Right lobe of liver (tissue), 6 donors: ENCODE data around the gene PPP5C. TPM values are rescaled to one million over a fixed set of nuclear protein-coding genes. Genes with fewer than 3 reads are reported as not detected.

Source experiments
- ATAC-seq, 4 donors: fragments of 200-7000 bp; cut with Tn5 transposase; one replicate each; pipeline ENCODE4 v1.9.1; 2020; ENCODE audit warnings: mild to moderate bottlenecking in 4 of 4, moderate library complexity in 4 of 4
- DNase-seq, 3 donors: peaks; one replicate each; pipeline ENCODE4 v3.0.0-alpha.2; 2020
- H3K27ac ChIP-seq, 3 donors: fragments of 200-600 bp; one replicate each; pipeline ENCODE4 v1.8.0; 2022
- H3K27me3 ChIP-seq, 2 donors: fragments of 200-600 bp; one replicate each; pipeline ENCODE4 v1.8.0; 2022
- H3K36me3 ChIP-seq, 4 donors: fragments of 200-600 bp; sonication (generic) in 1 of 4; one replicate each; pipeline versions ENCODE4 v1.5.1 to v1.8.0; 2017 to 2022; ENCODE audit warnings: control low read depth in 1 of 4
- H3K4me1 ChIP-seq, 4 donors: fragments of 200-600 bp; sonication (generic) in 1 of 4; one replicate each; pipeline versions ENCODE4 v1.5.1 to v1.8.0; 2017 to 2022; ENCODE audit warnings: control low read depth in 1 of 4
- H3K4me3 ChIP-seq, 3 donors: fragments of 200-600 bp; one replicate each; pipeline ENCODE4 v1.8.0; 2022
- H3K9me3 ChIP-seq, 4 donors: fragments of 200-600 bp; sonication (generic) in 1 of 4; one replicate each; pipeline versions ENCODE4 v1.5.1 to v1.8.0; 2017 to 2022; ENCODE audit warnings: control low read depth in 1 of 4
- POLR2A ChIP-seq: fragments of 450-650 bp; IDR thresholded peaks from one replicate; pipeline ENCODE4 v1.6.1; 2017; ENCODE audit warnings: antibody characterized with exemption, mild to moderate bottlenecking
- WGBS: methylation state at CpG from one replicate; pipeline ENCODE4 v1.1.6; 2018; ENCODE audit warnings: low coverage, low lambda C conversion rate; ENCODE audit not compliant: insufficient coverage; ENCODE audit errors: missing lambda C conversion rate; 5-methylcytosine and 5-hydroxymethylcytosine counted together
- intact Hi-C, 2 donors: fragments of 100-400 bp; cut with DNase I; formaldehyde crosslinking; loops; one replicate each; pipeline versions ENCODE4 v1.11.2 to v1.14.1; 2022
- total RNA-seq, 6 experiments: library from RNA; depleted of rRNA in 2 of 6; stranded (reverse); fragments of >200 nt in 2 of 6; fragmentation: NEBNext Ultra II Directional in 3 of 6; extraction: Animal tissue kit (Norgen Biotek cat#: 25700) in 3 of 6; gene quantifications; one replicate each; pipeline versions ENCODE4 v1.1.0 to v1.2.4, GENCODE V29; 2016 to 2023
- TF ChIP-seq, protein P1 (sequence below), 4 donors: fragments of 200-600 bp in 3 of 4; fragments of 450-650 bp in 1 of 4; IDR thresholded peaks; one replicate each; pipeline versions ENCODE4 v1.5.1 to v1.8.0; 2016 to 2022; ENCODE audit warnings: antibody characterized with exemption in 4 of 4, mild to moderate bottlenecking in 2 of 4
- donor health status: DM: no; HTN: yes; CAD: no.
- donor health status: DM: no; HTN: no; CAD: no.
- donor health status: DM: no; HTN: no; CAD: no.
- donor health status: DM: no; HTN: yes; CAD: no.
- donor health status: DM: no; HTN: yes; CAD: no.

The PPP5C gene
- total RNA-seq, 6 experiments from 2014 or later = 23.9 to 47.8 (median 36.0) TPM

DNA sequence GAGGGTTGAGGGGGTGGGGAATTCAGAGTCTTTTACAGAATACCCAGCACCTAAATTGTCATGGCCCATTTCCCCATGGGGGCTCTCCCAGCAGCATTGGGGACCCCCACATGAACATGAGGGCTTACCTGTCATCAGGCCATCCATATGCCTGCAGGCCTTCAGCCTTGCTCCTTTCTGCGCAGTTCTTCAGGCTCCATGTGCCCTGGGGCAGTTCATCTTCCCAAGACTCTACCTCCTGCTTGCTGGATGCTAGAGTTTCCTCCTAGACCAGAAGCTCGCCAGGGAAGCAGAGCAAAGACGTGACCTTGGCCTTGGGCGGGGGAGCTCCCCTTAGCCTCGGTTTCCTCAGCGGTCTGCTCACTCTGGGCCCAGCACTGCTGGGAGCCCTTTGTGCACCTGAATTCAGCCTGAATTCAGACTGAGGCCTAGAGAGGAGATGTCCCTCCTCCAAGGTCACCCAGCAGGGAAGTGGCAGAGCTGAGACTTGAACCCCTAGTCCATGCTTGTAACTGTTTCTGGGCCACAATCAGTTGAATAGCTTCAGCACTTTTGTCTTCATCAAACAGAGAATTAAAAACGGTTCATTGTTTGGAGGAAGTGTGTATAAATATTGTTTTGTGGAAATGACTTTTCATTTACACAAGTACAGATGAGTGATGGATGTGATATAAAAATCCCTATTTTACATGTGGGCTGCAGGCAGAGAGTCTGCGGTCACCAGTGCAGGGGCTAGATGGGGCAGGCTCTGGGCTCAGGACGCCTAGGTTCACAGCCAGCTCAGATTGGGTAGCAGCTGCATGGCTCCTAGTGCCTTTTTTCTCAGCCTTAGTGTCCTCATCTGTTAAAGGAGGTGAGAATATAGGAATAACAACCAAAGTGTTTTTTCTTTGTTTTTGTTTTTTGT is 9.5 kb downstream of the PPP5C start:
- Histone ChIP-seq H3K4me3 (no peak overlapping the region), H3K4me1 (peaks cover 0 to 48% (median 15%) of the 10 kb centered on the region in 4 donors), H3K9me3 (no peaks in the 10 kb centered on the region), H3K36me3 (peaks cover 0 to 12% (median 0%) of the 10 kb centered on the region in 4 donors), H3K27me3 (no peaks in the 10 kb centered on the region), H3K27ac (peak overlapping the region; percentile 47 to 82 (median 80))
- intact Hi-C loops = no loop called here
- no peak for TF ChIP-seq POLR2A
- TF ChIP-seq, protein P1, sequence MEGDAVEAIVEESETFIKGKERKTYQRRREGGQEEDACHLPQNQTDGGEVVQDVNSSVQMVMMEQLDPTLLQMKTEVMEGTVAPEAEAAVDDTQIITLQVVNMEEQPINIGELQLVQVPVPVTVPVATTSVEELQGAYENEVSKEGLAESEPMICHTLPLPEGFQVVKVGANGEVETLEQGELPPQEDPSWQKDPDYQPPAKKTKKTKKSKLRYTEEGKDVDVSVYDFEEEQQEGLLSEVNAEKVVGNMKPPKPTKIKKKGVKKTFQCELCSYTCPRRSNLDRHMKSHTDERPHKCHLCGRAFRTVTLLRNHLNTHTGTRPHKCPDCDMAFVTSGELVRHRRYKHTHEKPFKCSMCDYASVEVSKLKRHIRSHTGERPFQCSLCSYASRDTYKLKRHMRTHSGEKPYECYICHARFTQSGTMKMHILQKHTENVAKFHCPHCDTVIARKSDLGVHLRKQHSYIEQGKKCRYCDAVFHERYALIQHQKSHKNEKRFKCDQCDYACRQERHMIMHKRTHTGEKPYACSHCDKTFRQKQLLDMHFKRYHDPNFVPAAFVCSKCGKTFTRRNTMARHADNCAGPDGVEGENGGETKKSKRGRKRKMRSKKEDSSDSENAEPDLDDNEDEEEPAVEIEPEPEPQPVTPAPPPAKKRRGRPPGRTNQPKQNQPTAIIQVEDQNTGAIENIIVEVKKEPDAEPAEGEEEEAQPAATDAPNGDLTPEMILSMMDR (IDR thresholded peaks at IDR 0.05) = no peak
- DNase-seq (peak in 1 of 3 donors; percentile 19), ATAC-seq (no peak)
- 83% methylated on average over 5 of the region's 9 CpGs for WGBS

DNA sequence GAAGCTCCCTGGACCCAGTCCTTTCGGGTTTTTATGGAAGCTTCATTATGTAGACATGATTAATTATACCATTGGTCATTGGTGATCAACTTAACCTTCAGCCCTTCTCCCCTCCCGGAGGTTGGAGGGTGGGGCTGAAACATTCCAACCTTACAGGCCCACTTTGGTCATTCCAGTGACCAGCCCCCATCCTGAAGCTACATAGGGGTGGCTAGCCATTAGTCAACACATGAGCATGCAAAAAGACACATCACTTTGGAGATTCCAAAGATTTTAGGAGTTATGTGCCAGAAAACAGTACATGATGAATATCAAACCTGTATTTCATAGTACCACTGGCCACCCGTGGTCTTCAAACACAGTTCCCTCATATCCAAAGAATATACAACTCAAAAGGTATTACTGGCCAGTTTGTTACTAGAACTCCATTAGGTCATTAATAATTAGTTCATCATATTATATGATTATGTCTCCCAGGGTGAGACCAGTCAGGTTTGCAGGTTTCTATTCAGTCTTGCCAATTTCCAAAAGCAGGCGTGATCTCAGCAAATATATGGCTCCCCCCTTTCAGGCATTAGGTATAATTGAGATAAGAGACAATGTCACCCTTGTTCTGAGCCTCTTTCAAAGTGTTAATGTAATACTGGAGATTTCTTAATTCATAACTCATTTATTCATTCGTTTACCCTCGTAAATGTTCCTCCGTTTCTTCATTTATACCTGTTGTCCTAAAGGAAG is 11.1 kb downstream of the PPP5C start:
- no peak for DNase-seq
- no peak for ATAC-seq
- intact Hi-C loops = no loop called here
- Histone ChIP-seq H3K27me3 (no peaks in the 10 kb centered on the region), H3K9me3 (no peaks in the 10 kb centered on the region), H3K4me3 (no peak overlapping the region), H3K36me3 (peaks cover 0 to 12% (median 0%) of the 10 kb centered on the region in 4 donors), H3K27ac (peak overlapping the region in 1 of 3 donors; percentile 3), H3K4me1 (peaks cover 0 to 40% (median 15%) of the 10 kb centered on the region in 4 donors)
- 86% methylated on average over 6 of the region's 7 CpGs for WGBS
- TF ChIP-seq POLR2A = no peak
- TF ChIP-seq, protein P1 (IDR thresholded peaks at IDR 0.05) = no peak

DNA sequence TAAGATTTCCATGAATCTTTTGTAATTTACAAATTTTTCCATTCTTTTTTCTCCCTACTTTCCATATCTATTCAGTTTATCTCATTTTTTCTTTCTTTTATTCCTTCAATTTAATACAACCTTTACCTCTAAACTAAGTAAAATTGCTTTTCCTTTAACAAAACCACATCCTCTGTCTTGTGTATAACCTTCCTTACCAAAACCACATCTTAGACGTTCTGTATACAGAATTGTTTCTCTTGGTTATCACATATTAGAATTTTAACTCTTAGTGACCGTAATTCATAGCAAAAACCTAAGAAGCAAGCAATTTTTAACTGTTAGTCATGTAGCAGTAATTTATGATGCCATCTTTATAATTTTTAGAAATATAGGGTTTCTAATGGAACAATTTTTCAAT is 15.0 kb downstream of the PPP5C start:
- H3K9me3 ChIP-seq = no peaks in the 10 kb centered on the region
- intact Hi-C loops = no loop called here
- no peak for DNase-seq
- no peak overlapping the region for H3K4me3 ChIP-seq
- H3K27me3 ChIP-seq = no peaks in the 10 kb centered on the region
- H3K36me3 ChIP-seq = peaks cover 0 to 5% (median 0%) of the 10 kb centered on the region in 4 donors
- ATAC-seq = no peak
- peaks cover 0 to 26% (median 12%) of the 10 kb centered on the region in 4 donors for H3K4me1 ChIP-seq
- no peak overlapping the region for H3K27ac ChIP-seq
- TF ChIP-seq, protein P1 (IDR thresholded peaks at IDR 0.05) = no peak
- TF ChIP-seq POLR2A = no peak
- WGBS = 58% methylated on average over 2 of the region's 2 CpGs

DNA sequence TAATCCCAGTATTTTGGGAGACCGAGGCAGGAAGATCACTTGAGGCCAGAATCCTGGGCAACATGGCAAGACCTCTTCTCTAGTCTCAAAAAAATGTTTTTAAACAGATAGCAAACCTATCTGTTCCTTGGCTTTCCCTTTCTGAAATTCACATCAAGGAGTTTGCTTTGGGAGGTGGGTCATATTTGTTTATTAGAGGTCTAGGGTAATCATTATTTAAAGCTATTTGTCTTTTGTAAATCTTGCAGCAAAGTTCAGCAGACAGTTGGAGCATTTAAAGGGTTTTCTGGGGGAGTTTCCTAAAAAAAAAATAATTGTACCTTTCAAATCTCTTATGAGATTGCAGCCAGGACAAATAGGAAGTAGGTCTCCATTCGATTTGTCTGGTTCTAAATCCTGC is 17.5 kb downstream of the PPP5C start:
- 28% methylated on average over 2 of the region's 2 CpGs for WGBS
- intact Hi-C loops = no loop called here
- peaks cover 0 to 5% (median 2%) of the 10 kb centered on the region in 4 donors for H3K36me3 ChIP-seq
- peaks cover 0 to 24% (median 10%) of the 10 kb centered on the region in 4 donors for H3K4me1 ChIP-seq
- DNase-seq (no peak), ATAC-seq (peak in 3 of 4 donors; percentile 38 to 76 (median 69))
- TF ChIP-seq, protein P1 (IDR thresholded peaks at IDR 0.05) = no peak
- no peak for TF ChIP-seq POLR2A
- H3K9me3 ChIP-seq = no peaks in the 10 kb centered on the region
- no peak overlapping the region for H3K4me3 ChIP-seq
- H3K27me3 ChIP-seq = no peaks in the 10 kb centered on the region
- H3K27ac ChIP-seq = peak overlapping the region in 2 of 3 donors; percentile 55 to 59
